HG03469 (cell line): ENCODE data around the gene GLRX2.

Experiments used
- ATAC-seq: cut with Tn5 transposase; IDR thresholded peaks from one replicate; pipeline ENCODE4 v1.9.1; 2021; ENCODE audit warnings: mild to moderate bottlenecking, moderate library complexity, moderate number of reproducible peaks; ENCODE audit not compliant: unreplicated experiment

The GLRX2 gene

DNA sequence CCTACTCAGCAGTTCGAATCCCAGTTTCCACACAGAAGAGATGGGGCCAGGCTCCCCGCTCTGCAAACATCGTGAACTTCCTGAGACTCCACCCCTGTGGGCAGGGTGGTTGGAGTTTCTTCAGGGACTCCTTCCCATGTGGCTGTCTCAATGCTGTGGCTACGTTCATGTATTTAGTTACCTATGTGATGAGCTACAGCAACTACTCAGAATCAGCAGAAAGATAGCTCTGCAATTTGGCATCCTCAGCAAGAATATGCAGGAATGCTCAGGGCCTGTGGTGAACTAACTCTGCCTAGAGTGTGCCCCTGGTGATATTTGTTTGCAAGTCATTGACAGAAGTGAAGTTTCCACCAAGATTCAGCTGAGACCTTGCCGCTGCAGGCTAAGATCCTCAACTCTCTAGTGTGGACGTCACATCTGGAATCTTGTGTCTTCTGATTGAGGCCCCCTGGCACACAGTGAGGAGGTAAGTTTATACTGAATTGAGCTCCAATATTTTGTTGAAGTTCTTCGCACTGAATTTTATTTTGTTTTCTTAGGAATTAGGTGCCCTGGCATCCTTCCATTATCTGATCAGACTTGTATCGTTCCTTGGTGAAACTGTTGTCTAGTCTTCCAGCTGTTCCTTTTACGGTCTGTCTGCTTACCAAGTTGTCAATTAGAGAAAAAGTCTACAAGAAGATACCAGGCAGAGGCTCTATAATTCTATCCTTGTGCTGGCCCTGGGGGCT, 8.2 kb upstream of the GLRX2 start:
- no peak for ATAC-seq

DNA sequence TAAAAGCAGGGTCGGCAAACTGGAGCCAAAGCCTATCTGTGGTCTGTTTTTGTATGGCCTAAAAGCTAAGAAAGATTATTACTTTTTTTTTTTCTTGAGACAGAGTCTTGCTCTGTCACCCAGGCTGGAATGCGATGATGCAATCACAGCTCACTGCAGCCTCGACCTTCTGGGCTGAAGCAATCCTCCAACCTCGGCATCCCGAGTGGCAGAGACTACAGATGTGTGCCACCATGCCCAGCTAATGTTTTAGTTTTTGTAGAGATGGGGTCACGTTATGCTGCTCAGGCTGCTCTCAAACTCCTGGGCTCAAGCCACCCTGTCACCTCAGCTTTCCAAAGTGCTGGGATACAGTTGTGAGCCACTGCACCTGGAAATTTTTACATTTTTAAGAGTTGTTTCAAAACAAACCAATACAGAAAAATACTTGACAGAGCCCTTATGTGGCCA, 6.5 kb upstream of the GLRX2 start:
- no peak for ATAC-seq

DNA sequence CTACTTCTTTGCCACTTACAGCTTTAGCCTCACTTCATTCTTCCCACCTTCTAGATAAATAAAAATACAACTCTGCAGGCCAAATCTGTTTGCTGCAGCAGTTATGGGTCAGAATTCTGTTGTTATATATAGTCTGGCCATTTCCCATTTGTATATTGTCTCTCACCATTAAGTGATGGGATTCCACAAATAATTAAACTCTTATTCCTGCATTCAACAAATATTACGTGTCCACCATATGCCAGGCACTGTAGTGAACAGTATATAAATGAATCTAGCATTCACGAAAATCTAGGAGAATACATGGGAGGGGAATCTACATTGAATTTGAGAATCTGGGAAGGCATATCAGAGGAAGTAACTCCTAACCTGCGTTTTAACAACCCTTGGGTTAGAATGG, 5.7 kb upstream of the GLRX2 start:
- ATAC-seq, result no peak

DNA sequence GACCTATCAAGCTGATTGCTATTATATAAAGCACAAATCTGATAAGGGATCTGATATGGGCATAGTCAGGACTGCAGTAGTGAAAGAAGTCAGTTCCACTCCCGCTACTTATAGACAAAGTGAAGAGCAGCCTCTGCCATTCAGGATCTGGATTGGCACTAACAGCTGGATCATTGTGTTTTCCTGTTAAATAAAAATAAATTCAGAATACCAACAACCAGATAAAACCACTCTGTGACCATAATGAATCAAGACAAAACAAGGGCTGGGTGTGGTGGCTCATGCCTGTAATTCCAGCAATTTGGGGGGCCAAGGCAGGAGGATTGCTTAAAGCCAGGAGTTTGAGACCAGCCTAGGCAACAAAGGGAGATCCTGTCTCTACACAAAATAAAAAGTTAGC, 5.0 kb upstream of the GLRX2 start:
- no peak for ATAC-seq

DNA sequence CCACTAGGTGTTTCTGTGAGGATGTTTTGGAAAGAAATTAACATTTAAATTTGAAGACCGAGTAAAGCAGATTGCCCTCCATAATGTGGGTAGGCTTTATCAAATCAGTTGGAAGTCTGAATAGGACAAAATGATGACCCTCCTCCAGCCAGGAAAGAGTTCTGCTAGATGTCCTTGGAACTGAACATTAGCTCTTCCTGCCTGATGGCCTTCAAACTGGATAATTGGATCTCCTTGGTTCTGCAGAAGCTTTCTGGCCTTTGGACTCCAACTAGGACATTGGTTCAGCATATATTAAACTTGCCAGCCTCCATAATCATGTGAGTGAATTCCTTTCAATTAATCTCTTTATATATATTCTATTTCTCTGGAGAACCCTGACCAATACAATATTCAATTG, 4.4 kb upstream of the GLRX2 start:
- ATAC-seq, result no peak

DNA sequence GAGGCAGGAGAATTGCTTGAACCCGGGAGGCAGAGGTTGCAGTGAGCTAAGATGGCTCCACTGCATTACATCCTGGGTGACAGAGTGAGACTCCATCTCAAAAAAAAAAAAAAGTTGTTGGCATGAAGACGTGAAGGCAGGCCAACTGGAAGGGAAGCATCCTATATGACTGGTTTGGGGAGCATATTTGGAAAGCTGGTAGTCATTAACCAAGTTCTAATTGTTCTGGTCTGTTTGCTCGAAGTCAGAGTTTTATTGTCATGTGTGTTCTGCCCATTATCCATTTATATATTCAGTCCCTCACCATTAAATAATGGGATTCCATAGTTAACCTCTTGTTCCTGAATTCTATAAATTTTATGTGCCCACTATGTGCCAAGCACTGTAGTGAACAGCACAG, 3.3 kb upstream of the GLRX2 start:
- no peak for ATAC-seq

DNA sequence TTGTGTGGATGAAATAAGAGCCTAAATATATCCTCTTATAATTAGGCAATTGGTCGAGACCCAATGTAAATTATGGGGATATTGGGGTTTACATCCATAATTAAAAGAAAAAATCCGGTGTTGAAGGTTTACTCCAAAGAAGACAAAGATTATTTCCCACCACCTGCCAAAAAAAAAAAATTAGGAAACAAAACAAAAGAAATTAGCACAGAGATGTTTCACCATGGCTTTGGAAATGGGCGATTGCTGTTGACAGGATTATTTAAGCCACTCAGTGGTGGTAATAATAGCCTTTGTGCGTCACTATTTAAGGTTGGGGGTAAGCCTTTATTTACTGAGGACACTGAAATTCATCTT, 585 bp upstream of the GLRX2 start:
- ATAC-seq, result no peak

DNA sequence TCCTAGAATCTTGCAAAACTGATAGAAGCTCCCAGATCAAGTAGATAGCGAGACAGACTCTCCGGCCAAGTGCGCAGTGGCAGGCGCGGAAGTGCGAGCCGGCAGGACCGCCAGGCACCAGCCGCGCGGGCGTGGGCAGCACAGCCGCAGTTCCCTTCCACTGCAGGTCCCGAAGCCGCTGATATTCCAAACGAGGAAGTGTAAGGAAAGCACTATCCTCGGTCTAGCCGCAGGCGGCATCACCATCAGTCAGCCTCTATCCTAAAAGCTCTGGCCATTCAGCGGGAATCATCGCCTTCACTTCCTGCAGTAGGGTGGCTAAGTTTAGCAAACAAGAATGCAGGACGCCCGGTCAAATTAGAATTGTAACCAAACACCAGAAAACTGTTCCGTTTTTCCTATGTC, 710 bp downstream of the GLRX2 start:
- peak; percentile 19 for ATAC-seq

DNA sequence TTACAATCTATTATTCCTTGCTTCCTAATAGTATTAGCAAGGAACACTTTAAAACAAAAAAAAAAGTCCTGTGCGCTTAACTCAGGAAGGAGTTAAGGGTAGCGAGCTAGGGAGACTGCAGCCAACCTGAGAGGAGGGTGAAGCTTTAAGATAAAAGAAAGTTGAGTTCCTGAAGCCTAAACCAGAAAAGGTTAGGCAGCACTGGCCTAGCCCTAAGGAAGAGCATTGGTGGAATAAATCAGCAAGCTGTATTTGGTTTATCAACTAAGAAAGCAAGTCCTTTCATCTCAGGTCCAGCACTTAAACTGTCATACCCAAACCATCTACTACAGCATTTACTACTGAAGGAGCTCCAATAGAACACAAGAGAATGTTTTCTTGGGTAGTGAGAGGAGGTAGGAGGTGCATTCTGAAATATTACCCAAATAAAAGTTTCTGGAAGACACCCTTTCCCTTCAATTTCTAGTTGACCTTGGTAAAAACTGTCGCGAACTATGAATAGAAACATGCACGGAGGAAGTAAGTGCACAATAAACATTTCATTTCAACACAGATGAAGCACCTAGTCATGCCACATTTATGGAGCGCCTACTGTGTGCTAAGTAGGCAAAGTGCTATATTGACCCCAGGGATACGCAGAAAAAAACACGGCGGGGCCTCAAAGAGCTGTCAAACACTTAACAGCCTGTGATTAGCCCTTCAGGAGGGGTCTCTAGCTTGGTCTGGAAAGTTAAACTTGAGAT, 1.3 kb downstream of the GLRX2 start:
- no peak for ATAC-seq

DNA sequence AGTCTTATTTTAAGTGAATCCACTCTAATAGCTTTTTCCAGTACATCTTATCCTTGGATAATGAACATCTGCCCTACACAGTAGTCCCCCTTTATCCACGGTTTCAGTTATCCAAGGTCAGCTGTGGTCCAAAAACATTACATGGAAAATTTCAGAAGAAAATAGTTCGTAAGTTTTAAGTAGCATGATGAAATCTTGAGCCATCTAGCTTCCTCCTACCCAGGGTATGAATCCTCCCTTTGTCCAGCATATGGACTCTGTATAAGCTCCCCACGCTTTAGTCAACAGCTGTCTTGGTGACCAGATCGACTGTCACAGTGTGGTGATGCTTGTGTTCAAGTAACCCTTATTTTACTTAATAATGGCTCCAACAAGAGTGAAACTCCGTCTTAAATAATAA, 2.6 kb downstream of the GLRX2 start:
- ATAC-seq, result no peak

DNA sequence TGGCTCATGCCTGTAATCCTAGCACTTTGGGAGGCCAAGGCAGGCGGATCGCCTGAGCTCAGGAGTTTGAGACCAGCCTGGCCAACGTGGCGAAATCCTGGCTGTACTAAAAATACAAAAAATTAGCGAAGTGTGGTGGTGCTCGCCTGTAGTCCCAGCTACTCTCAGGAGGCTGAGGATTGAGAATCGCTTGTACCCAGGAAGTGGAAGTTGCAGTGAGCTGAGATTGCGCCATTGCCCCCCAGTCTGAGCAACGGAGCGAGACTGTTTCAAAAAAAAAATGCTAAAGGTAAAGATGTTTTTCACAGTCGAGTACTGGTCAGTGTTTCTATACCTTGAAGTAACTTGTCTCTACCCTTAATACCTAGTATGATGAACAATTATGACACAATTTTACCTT, 11.1 kb downstream of the GLRX2 start:
- ATAC-seq, result no peak

DNA sequence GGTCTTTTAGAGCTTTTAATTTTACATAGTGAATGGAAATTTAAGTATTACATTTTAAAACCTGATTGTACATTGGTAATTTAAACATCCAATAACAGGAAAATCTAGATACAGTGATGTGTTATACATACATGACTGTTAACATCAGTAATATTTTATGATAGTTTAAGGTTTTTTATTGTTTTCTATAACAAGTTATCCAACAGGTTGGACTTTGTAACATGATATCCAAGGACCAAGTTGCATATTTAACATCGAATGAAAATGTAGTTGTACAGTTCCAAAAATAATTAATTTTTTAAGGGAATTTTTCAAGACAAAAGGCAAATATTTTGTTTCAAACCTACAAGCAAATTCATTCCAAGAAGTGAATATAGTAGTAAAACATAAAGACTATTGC, 14.3 kb downstream of the GLRX2 start:
- no peak for ATAC-seq

DNA sequence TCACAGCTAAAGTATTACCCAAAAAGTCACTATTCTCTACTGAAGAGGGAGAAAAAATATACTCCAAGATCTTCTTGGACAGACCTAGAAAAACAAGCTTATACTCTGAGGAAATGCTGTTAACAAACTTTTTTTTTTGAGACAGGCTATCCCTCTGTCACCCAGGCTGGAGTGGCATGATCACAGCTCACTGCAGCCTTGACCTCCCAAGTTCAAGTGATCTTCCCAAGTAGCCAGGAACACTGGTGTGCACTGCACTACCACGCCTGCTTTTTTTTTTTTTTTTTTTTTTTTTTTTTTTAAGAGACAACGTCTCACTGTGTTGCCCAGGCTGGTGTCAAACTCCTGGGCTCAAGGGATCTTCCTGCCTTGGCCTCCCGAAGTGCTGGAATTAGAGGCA, 17.3 kb downstream of the GLRX2 start:
- ATAC-seq, result no peak

DNA sequence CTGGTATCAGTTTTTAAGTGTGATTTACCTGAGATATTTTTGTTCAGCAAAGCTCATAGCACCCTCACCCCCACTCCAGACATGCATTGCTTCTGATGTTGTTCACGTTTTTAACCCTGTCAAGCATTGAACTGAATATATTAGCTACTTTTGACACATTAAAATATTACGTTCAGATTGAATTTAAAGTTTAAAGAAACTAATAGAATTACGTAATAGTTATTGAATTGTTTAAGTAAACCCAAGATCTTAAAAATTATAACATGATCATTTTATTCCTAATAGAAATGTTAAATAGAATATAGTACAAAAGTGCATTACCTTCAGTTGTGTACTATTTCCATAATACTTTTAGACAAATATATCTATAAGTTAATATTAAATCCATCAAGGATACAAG, 18.9 kb downstream of the GLRX2 start:
- ATAC-seq, result no peak

DNA sequence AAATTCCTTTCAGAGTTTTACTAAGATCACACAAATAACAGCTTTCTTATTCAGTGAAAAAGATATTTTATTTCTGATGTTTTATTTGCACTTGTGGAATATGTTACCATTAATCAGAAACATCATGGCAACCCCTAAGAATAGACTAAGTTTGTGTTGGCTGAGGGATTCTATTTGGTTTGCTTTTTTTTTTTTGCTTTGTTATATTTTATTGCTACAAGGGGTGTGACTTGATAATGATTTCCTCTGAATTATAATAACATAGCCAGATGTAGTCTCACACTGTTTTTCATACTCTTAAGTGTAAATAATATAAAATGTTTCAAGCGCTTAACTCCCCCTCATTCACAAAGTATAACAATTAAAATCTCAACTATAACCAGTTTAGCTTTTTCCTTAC, 20.0 kb downstream of the GLRX2 start:
- no peak for ATAC-seq

DNA sequence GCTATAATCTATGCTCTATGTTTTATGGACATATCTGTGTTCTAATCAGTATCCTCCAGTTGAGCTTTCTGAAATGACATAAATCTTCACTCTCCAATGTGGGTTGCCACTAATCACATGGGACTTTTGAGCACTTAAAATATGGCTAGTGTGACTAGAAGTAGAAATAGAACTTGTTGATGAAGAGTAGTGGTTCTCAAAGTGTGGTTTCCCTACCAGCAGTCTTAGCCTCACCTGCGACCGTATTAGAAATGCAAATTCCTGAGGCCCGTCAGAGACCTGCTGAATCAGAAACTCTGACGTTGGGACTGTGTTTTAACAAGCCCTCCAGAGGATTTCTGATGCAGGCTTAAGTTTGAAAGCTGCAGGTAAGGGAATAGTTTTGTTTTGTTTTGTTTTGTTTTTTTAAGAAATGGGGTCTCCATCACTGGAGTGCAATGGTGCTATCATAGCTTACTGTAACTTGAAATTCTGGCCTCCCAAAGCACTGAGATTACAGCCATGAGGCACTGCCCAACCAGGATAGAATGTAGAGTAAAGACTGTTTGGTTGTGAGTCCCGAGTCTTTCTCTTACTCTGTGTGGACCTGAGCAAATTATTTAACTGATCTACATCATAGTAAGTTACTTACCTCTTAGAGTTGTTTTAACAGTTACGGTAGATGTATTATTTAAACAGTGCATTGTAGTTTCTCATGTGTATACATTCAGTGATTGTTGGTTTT, 21.7 kb downstream of the GLRX2 start:
- peak; percentile 93 for ATAC-seq

DNA sequence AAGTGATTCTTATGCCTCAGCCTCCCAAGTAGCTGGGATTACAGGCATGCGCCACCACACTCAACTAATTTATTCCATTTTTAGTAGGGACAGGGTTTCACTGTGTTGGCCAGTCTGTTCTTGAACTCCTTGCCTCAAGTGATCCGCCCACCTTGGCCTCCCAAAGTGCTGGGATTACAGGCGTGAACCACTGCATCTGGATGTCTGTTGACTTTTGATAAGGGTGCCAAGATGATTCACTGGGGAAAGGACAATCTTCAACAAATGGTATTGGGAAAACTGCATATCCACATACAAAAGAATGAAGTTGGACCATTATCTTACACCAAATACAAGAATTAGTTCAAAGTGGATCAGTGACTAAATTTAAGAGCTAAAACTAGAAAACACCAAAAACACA, 26.0 kb downstream of the GLRX2 start:
- no peak for ATAC-seq

DNA sequence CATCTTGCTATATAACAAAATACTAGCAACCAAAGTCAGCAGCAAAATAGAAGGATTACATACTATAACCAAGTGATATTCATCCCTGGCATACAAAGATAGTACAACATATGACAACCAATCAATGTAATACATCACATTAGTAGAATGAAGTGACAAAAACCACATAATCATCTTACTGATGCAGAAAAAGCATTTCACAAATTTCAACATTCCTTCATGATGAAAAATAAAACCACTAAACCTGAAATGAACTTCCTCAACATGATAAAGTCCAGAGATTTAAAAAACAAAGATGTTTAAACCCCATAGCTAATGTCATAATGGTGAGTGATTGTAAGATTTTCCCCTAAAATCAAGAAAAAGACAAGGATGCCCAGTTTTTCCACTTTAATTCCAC, 27.2 kb downstream of the GLRX2 start:
- no peak for ATAC-seq

DNA sequence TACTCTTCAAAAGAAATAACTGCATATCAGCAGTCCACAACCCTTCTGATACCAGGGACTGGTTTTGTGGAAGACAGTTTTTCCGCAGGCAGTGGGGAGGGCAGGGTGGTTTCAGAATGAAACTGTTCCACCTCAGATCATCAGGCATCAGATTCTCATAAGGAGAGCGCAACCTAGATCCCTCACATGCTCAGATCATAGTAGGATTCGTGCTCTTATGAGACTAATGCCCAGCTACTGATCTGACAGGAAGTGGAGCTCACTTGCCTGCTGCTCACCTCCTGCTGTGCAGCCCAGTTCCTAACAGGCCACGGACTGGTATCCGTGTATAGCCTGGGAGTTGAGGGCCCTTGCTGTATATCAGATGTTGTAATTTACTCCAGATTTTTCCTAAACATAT, 34.3 kb downstream of the GLRX2 start:
- ATAC-seq, result no peak

DNA sequence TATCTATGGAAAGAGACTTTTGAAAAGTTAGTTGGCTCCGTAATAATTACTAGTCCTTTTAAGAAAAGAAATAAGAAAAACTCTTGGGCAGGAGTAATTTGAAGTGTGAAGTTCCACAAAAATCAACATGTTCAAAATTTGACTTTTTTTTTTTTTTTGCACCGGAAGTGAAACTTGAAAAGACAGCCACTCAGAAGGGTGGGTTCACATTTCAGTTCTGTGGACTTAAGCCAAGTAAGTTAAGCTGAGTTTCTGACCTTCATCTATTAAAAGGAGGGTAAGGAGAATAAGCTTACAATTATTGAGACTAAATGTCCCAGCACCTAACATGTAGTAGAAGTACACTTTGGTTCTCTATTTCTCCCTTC, 34.8 kb downstream of the GLRX2 start:
- no peak for ATAC-seq

DNA sequence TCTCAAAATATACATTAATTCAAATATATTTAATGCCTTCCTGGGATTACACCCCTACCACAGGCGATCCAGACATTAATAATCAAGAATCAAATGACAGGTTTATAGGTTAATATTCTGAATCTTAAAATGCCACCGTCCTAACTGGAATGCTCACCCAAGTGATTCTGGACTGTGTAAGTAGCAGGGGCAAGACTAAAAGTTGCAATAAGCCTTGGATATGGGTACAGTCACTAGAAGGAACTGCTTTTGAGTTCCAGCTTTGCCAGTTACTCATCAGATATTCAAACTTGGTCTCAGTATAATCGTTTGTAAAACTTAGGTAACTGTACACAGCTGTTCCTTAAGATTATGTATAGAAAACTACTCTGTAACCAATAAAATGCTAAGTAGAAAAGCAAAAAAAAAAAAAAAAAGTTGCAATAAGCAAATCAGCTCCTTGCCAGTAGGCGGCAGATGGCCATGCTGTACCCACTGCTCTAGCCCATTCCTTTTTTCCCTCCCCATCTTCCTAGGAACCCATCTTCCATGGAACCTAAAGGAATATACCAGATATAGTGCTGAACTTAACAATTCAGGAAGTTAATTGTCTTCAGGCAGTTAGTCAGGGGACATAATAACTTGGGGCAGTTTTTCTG, 35.3 kb downstream of the GLRX2 start:
- no peak for ATAC-seq

DNA sequence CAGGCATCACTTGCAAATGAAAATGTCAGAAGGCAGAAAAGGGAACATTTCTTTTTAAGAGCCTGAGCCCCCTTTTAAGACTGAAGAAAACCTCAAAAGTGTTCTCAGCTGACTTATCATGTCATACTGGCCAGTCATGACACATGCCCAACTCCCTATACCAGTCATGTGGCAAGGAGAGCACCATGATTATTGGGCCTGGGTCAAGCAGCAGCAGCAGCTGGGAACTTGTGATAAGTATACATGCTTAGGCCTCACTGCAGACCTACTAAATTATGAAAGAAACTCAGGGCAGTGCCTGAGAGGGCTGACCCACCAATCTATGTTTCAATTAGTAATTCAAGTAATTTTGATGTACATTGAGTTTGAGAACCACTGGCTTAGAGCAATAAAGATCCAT, 37.2 kb downstream of the GLRX2 start:
- no peak for ATAC-seq
